HG03354 (cell line): ENCODE results near the gene GOLGB1.
A peak's percentile ranks its signal among the peaks of the same experiment; 100 is the strongest.
"Not testable (repeated sequence)": the region's sequence is repeated elsewhere in the genome, so short reads cannot be mapped to it uniquely, and the experiment has no call there.

Source experiments
- ATAC-seq: cut with Tn5 transposase; IDR thresholded peaks from one replicate; pipeline ENCODE4 v1.9.1; 2021; ENCODE audit warnings: mild to moderate bottlenecking; ENCODE audit not compliant: unreplicated experiment, poor library complexity, severe bottlenecking

Gene GOLGB1

DNA sequence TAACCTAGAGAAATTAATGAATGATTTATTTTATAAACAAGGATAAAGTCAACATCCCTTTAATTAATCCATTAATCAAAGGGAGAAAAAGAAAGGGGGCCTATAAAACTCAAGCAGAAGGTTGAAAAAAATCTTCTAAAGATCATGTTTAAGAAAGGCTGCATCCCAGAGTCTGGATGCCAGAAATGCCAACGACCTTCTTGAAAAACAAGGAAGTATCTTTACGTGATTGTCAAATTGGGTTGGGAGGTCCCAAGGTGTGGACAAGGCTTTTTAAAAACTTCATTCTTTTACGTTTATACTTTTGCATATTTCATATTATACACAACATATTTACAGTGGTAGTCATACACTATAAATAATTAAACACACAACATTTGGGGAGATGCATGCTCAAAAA, 1.6 kb downstream of the GOLGB1 start:
- no peak for ATAC-seq

- not testable (repeated sequence) for ATAC-seq
Measured at GRCh38 chr3:121743106-121743505, 6.4 kb downstream of the GOLGB1 start.

DNA sequence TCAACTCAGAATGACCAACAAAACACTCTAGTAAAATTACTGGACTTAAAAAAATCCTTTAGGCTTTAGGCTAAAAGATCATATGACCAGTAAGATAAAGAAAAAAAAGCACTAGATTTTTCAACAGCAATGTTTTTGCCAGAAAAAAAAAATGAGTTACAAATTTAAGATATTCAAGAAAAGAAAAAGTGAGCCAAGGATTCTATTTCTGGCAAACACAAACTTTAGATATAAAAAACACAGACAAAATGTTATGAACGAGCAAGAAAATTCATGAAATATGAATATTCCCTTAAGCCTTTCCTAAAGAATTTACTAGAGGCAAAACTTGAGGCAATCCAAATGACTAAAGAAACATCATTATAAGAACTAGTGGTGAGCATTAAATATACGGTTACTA, 8.6 kb downstream of the GOLGB1 start:
- no peak for ATAC-seq

DNA sequence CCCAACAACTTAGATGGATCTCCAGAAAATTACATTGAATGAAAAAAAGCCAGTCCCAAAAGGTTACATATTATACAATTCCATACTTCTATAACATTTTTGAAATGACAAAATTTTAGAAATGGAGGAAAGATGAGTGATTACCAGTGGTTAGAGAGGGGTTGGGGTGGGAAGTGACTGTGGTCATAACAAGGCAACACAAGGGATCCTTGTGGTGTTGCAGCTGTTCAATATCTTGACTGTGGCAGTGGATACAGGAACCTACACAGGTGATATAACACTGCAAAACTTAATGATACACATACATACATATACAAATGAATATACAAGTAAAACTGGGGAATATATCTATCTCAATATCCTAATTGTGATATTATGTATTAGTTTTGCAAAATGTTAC, 9.6 kb downstream of the GOLGB1 start:
- no peak for ATAC-seq

GRCh38 chr3:121737644-121738043, 11.9 kb downstream of the GOLGB1 start:
- no peak for ATAC-seq

DNA sequence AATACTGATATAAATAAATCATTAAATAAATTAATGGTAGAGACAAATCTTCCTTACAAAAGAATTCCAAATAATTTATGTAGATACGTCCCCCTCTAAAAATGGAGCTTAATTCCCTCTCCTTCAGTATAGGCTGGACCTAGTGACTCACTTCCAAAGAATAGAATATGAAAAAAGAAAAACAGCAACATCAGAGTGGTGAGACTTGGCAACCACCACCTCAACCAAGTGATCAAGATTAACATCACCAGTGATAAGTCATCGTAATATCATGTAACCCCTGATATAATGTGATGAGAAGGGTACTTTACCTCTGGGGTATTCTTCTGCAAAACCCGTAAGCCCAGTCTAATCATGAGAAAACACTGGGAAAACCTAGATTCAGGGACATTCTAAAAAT, 13.4 kb downstream of the GOLGB1 start:
- no peak for ATAC-seq

DNA sequence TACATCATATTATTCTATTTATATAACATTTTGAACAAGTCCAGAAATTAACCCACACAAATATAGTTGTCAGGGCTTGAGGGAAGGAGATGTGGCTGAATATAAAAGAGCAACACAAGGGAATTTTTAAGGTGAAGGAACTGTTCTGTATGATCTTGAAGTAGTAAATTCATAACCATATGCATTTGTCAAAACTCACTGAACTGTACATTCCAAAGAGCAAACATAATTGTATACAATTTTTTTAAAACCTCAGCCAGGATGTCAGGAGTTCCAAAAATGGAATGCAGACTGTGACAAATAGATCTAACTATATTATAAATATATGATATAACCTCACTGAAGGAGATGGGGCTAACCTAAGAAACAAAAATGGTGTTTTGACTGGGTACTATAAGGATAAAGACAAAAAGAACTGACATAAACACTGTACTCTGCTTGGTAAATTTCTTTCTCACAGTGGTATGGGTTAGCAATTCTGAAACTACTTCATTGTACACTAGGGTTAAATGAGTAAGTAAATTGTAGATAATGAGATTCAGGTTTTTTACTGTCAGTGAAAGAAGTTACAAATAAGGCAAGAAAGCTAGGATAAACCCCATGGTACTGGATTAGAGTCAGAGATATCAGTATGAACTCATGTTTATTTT, 14.4 kb downstream of the GOLGB1 start:
- peak; percentile 94 for ATAC-seq

DNA sequence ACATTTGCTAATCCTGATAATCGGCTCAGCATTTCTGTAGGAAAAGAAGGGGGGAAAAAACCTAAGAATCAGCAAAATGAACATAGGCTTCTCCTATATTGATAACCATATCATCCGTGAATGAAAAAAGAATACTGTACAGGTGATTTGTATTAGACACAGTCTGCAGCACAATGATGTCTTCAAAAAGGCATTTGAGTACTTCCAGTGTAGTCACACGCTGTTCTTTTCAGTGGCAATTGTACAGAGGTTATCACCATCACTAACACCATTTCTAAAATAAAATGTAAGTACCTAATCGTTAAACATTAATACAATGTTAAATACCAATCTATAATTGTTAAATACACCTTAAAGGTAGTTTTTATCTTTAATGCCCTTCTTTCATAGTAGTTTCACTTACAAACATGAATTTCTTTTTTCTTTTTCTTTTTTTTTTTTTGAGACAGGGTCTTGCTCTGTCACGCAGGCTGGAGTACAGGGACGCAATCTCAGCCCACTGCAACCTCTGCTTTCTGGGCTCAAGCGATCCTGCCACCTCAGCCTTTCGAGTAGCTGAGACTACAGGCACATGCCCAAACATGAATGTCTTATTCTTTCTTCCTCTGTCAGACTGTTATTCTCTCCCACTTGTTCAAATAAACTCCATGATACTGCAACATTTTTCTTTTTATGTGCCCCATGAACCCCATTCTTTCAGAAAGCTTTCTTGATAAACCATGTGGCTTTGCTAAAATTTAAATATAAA, 18.4 kb downstream of the GOLGB1 start:
- ATAC-seq, result no peak

- ATAC-seq, result peak; percentile 95
Measured at GRCh38 chr3:121724130-121724529, 25.4 kb downstream of the GOLGB1 start.

GRCh38 chr3:121723485-121723884, 26.1 kb downstream of the GOLGB1 start:
- no peak for ATAC-seq

DNA sequence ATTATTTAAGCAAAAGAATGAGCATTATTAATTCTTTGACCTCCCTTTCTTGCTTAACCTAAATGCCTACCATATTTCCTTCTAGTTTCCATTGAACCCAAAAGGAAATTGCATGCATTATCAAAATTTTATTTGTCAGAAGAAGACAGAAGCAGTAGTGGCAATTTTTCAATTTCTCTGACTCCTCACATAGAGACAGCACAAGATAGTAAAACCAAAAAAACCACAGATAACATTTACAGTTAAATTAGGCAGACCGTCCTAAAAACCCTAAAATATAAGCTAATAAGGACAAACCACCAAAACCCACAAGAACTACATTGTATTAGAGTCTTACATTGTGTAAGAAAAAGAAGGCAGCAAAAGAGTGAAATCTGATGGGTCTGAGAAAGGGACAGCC, 27.1 kb downstream of the GOLGB1 start:
- ATAC-seq, result no peak

DNA sequence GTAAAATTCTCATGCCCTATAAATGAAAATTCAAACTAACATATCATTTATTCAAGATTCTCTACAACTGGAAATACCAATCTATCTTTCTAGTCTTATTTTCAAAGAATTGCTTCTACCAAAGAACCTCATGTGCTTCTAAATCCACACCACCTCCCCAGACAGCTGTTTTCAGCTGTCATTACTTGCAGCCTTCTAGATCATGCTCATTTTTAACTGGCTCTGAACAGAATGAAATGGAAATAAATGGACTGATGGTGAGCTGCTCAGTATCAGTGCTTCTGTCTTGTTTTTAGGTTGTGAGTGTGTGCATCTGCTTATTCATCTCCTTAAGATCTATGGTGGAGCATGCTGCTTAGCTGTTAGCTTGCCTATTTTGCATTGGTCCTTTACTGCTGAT, 29.4 kb downstream of the GOLGB1 start:
- no peak for ATAC-seq

DNA sequence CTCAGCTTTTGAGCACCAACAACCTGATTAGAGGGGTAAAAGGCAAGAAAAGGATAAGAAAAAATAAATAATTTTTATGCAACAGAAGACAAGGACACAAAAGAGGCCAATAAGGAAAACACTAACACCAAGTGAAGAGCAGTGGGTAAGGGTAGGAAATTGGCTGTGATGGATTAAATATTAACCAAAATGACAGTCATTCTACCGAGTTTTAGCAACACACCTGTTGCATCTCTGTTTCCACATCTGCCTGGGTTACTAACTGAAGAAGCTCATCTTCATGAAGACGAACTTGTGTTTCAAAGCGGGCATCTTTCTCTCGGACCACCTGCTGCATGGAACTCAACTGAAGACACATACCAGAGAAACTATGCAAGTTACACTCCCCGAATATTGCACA, 30.1 kb downstream of the GOLGB1 start:
- no peak for ATAC-seq

GRCh38 chr3:121718205-121718846, 31.2 kb downstream of the GOLGB1 start:
- no peak for ATAC-seq

DNA sequence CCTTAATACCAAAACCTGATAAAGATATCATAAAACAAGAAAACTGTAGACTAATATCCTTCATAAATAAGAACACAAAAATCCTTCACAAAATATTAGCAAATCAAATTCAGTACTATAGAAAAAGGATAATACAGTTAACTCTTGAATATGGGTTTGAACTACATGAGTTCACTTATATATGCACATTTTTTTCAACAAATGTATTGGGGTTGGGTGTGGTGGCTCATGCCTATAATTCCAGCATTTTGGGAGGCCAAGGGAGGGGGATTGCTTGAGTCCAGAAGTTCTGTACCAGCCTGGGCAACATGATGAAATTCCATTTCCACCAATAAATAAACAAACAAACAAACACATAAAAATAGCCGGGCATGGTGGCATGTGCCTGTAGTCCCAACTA, 39.2 kb downstream of the GOLGB1 start:
- ATAC-seq, result no peak

GRCh38 chr3:121707531-121708273, 41.8 kb downstream of the GOLGB1 start:
- ATAC-seq, result no peak

DNA sequence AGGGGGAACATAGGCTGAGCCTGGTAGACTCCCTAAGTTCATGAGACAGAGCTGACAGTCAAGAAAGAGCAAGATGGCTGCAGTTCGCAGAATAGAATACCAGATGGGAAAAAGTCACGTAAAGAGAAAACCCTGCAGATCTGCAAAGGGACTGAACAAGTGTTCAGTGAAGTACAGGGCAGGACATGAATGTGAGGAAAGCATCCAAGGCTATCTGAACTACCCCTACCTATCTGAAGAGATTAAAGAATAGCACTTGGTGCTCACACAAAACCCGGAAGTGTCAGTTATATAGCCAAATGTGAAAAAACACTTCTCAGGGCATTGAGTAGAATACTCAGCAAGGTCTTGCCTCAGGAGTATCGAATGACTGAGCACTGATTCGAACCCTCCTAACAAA, 44.0 kb downstream of the GOLGB1 start:
- no peak for ATAC-seq

GRCh38 chr3:121703973-121704372, 45.6 kb downstream of the GOLGB1 start:
- ATAC-seq, result no peak

- no peak for ATAC-seq
Measured at GRCh38 chr3:121698901-121699300, 50.6 kb downstream of the GOLGB1 start.

GRCh38 chr3:121698476-121698875, 51.1 kb downstream of the GOLGB1 start:
- no peak for ATAC-seq
